GM23248 (cell line): Measurements from ENCODE around the gene ADARB1. TPM values are rescaled to one million over a fixed set of nuclear protein-coding genes. Genes with fewer than 3 reads are reported as not detected.
A peak's percentile ranks its signal among the peaks of the same experiment; 100 is the strongest.
"Not testable (repeated sequence)": the region's sequence is repeated elsewhere in the genome, so short reads cannot be mapped to it uniquely, and the experiment has no call there.

ENCODE experiments used
- DNase-seq: peaks from one replicate; pipeline ENCODE4 v3.0.0-alpha.2; 2015
- H2AFZ ChIP-seq: fragments of 200-600 bp; sonication (generic); 2 replicates; pipeline ENCODE4 v1.6.1; 2016; ENCODE audit warnings: antibody characterized with exemption
- H3F3A ChIP-seq: fragments of 200-600 bp; sonication (generic); 2 replicates; pipeline ENCODE4 v1.6.1; 2016; ENCODE audit warnings: mild to moderate bottlenecking, antibody characterized with exemption, mixed run types; ENCODE audit not compliant: insufficient read depth
- H3K27ac ChIP-seq: fragments of 200-600 bp; sonication (generic); 2 replicates; pipeline ENCODE4 v1.5.1; 2016; ENCODE audit warnings: mild to moderate bottlenecking
- H3K27me3 ChIP-seq: fragments of 200-600 bp; sonication (generic); replicated peaks from 2 replicates; pipeline ENCODE4 v1.6.1; 2016; ENCODE audit warnings: mild to moderate bottlenecking; ENCODE audit not compliant: insufficient read depth
- H3K36me3 ChIP-seq: fragments of 200-600 bp; sonication (generic); 2 replicates; pipeline ENCODE4 v1.6.1; 2016; ENCODE audit warnings: low read depth, mild to moderate bottlenecking
- H3K4me1 ChIP-seq: fragments of 200-600 bp; sonication (generic); 2 replicates; pipeline ENCODE4 v1.6.1; 2016; ENCODE audit warnings: mild to moderate bottlenecking; ENCODE audit not compliant: insufficient read depth
- H3K4me2 ChIP-seq: fragments of 200-600 bp; sonication (generic); one replicate; pipeline ENCODE4 v1.6.1; 2016; ENCODE audit warnings: mild to moderate bottlenecking; ENCODE audit not compliant: unreplicated experiment
- H3K4me3 ChIP-seq: fragments of 200-600 bp; sonication (generic); 2 replicates; pipeline ENCODE4 v1.5.1; 2016; ENCODE audit warnings: mild to moderate bottlenecking
- H3K79me2 ChIP-seq: fragments of 200-600 bp; sonication (generic); 2 replicates; pipeline ENCODE4 v1.6.1; 2016; ENCODE audit warnings: mild to moderate bottlenecking; ENCODE audit not compliant: insufficient read depth
- H3K9ac ChIP-seq: fragments of 200-600 bp; sonication (generic); 2 replicates; pipeline ENCODE4 v1.6.1; 2016; ENCODE audit warnings: mild to moderate bottlenecking
- H3K9me2 ChIP-seq: fragments of 200-600 bp; sonication (generic); 2 replicates; pipeline ENCODE4 v1.6.1; 2016; ENCODE audit warnings: mixed run types, mild to moderate bottlenecking, moderate library complexity; ENCODE audit not compliant: insufficient read depth
- H3K9me3 ChIP-seq: fragments of 200-600 bp; sonication (generic); one replicate; pipeline ENCODE4 v1.6.1; 2017; ENCODE audit warnings: low read depth
- H4K20me1 ChIP-seq: fragments of 200-600 bp; sonication (generic); 2 replicates; pipeline ENCODE4 v1.6.0; 2016; ENCODE audit not compliant: insufficient read depth
- EZH2 ChIP-seq: fragments of 200-600 bp; sonication (generic); IDR thresholded peaks from 2 replicates; pipeline ENCODE4 v1.6.1; 2018; ENCODE audit warnings: antibody characterized with exemption, mild to moderate bottlenecking; ENCODE audit not compliant: insufficient read depth, poor library complexity, severe bottlenecking
- EZH2phosphoT487 ChIP-seq: fragments of 200-600 bp; sonication (generic); IDR thresholded peaks from 2 replicates; pipeline ENCODE4 v1.6.1; 2018; ENCODE audit warnings: antibody characterized with exemption, moderate library complexity, mild to moderate bottlenecking, low read depth; ENCODE audit not compliant: insufficient read depth
- WGBS, 2 experiments: methylation state at CpG; one replicate each; pipeline ENCODE4 v1.1.6; 2015 to 2017; ENCODE audit warnings: low lambda C conversion rate in 2 of 2, low coverage in 1 of 2; ENCODE audit errors: missing lambda C conversion rate in 2 of 2; 5-methylcytosine and 5-hydroxymethylcytosine counted together
- in situ Hi-C: fragments of 300-500 bp; cut with MboI; formaldehyde crosslinking; loops from 2 replicates; pipeline ENCODE4 v1.15.0; 2020
- polyA plus RNA-seq: library from polyadenylated mRNA; unstranded; fragments of >200 nt; fragmentation: Nextera tagmentation; extraction: Ambion mirVana; gene quantifications from 2 replicates; pipeline ENCODE4 v1.2.1, GENCODE V29; 2016
- total RNA-seq: library from RNA; depleted of rRNA; stranded (reverse); fragments of >200 nt; shearing (Covaris generic); gene quantifications from 2 replicates; pipeline ENCODE4 v1.2.3, GENCODE V29; 2014

The ADARB1 gene
- total and polyA plus RNA-seq, 2 experiments from 2014 or later = 16.3 to 17.4 TPM

- H3K27ac ChIP-seq = no peak overlapping the region
- no peak for DNase-seq
- H3K36me3 ChIP-seq = no peaks in the 10 kb centered on the region
- WGBS, 2 experiments = 89 to 95% methylated on average over 18 to 20 of the region's 21 CpGs
- H3K9me2 ChIP-seq = no peaks in the 10 kb centered on the region
- no peak overlapping the region for H3K9ac ChIP-seq
- peaks cover 7% of the 10 kb centered on the region; the same call in 1 of the 2 replicates for H3K4me1 ChIP-seq
- TF ChIP-seq EZH2phosphoT487 = no peak
- in situ Hi-C loops = no loop called here
- H3K4me2 ChIP-seq = no peak overlapping the region
- no peaks in the 10 kb centered on the region for H3K27me3 ChIP-seq
- H2AFZ ChIP-seq = no peak overlapping the region
- no peaks in the 10 kb centered on the region for H3K9me3 ChIP-seq
- H3F3A ChIP-seq = peaks cover 4% of the 10 kb centered on the region; the same call in 1 of the 2 replicates
- H3K4me3 ChIP-seq = no peak overlapping the region
- H4K20me1 ChIP-seq = no peaks in the 10 kb centered on the region
- no peaks in the 10 kb centered on the region for H3K79me2 ChIP-seq
Measured at GRCh38 chr21:45027241-45028196, 46.9 kb upstream of the ADARB1 start.

GRCh38 chr21:45028645-45029044 lies 45.7 kb upstream of the ADARB1 start:
- peaks cover 10% of the 10 kb centered on the region for H3K4me1 ChIP-seq
- H3K9ac ChIP-seq, H4K20me1 ChIP-seq, H2AFZ ChIP-seq, H3K27me3 ChIP-seq, in situ Hi-C loops, H3K4me2 ChIP-seq, H3K9me2 ChIP-seq, H3K36me3 ChIP-seq, H3K79me2 ChIP-seq, H3K27ac ChIP-seq, H3F3A ChIP-seq, DNase-seq, H3K9me3 ChIP-seq, H3K4me3 ChIP-seq: not testable (repeated sequence)
- 92 to 93% methylated on average over 5 to 12 of the region's 12 CpGs for WGBS, 2 experiments

- Histone ChIP-seq H3K36me3 (no peaks in the 10 kb centered on the region), H4K20me1 (no peaks in the 10 kb centered on the region), H3K79me2 (no peaks in the 10 kb centered on the region), H3K4me3 (no peak overlapping the region), H3K9me2 (no peaks in the 10 kb centered on the region), H3K9ac (no peak overlapping the region), H3K27me3 (no peaks in the 10 kb centered on the region), H3K4me2 (no peak overlapping the region), H3K9me3 (no peaks in the 10 kb centered on the region), H3F3A (peaks cover 4% of the 10 kb centered on the region; the same call in 1 of the 2 replicates), H2AFZ (no peak overlapping the region), H3K27ac (no peak overlapping the region), H3K4me1 (peaks cover 18% of the 10 kb centered on the region)
- DNase-seq = peak; percentile 46
- in situ Hi-C loops = no loop called here
- WGBS, 2 experiments = 51 to 58% methylated on average over 11 to 14 of the region's 14 CpGs
- TF ChIP-seq EZH2phosphoT487 = no peak
- no peak for TF ChIP-seq EZH2
Measured at GRCh38 chr21:45029298-45029947, 45.0 kb upstream of the ADARB1 start.

- no peaks in the 10 kb centered on the region for H4K20me1 ChIP-seq
- in situ Hi-C loops = no loop called here
- H3K36me3 ChIP-seq = no peaks in the 10 kb centered on the region
- H3K9ac ChIP-seq = peak overlapping the region; percentile 35; the same call in 1 of the 2 replicates
- H2AFZ ChIP-seq = peak overlapping the region; percentile 64; the same call in 1 of the 2 replicates
- peaks cover 20% of the 10 kb centered on the region for H3K4me1 ChIP-seq
- TF ChIP-seq EZH2 = no peak
- no peak for TF ChIP-seq EZH2phosphoT487
- H3K9me2 ChIP-seq = no peaks in the 10 kb centered on the region
- H3K4me3 ChIP-seq = peak overlapping the region; percentile 47
- peak overlapping the region; percentile 67 for H3K4me2 ChIP-seq
- no peak for DNase-seq
- H3F3A ChIP-seq = peaks cover 4% of the 10 kb centered on the region; the same call in 1 of the 2 replicates
- no peaks in the 10 kb centered on the region for H3K9me3 ChIP-seq
- H3K27me3 ChIP-seq = no peaks in the 10 kb centered on the region
- H3K79me2 ChIP-seq = no peaks in the 10 kb centered on the region
- no peak overlapping the region for H3K27ac ChIP-seq
- WGBS, 2 experiments = 67 to 74% methylated on average over 22 to 26 of the region's 26 CpGs
Measured at GRCh38 chr21:45029948-45030681, 44.3 kb upstream of the ADARB1 start.
